Activated gamma-delta T cell treated with Interleukin-2 at 50 U/mL for 16 hours (primary cell): ENCODE measurements around the gene SOX10.

Source experiments
- DNase-seq: peaks from one replicate; pipeline ENCODE4 v3.0.0-alpha.2; 2020

SOX10 gene

GRCh38 chr22:37929390-37929789 lies 55.0 kb downstream of the SOX10 start:
- DNase-seq: no peak

GRCh38 chr22:37927637-37927936 lies 56.8 kb downstream of the SOX10 start:
- no peak for DNase-seq

- no peak for DNase-seq
These were observed 57.4 kb downstream of the SOX10 start for GRCh38 chr22:37926771-37927636.

- no peak for DNase-seq
These were observed 58.0 kb downstream of the SOX10 start for GRCh38 chr22:37926358-37926757.

- DNase-seq: no peak
These were observed 58.6 kb downstream of the SOX10 start for GRCh38 chr22:37925767-37926166.

GRCh38 chr22:37925330-37925729 lies 59.0 kb downstream of the SOX10 start:
- no peak for DNase-seq

- DNase-seq: no peak
These were observed 59.8 kb downstream of the SOX10 start for GRCh38 chr22:37924386-37925065.

GRCh38 chr22:37923927-37924326 lies 60.4 kb downstream of the SOX10 start:
- no peak for DNase-seq
